Mononuclear cell (primary cell): ENCODE measurements around the gene ZEB2. TPM values are rescaled to one million over a fixed set of nuclear protein-coding genes. Genes with fewer than 3 reads are reported as not detected.

Experiments used
- H3K27me3 ChIP-seq: 2 replicates; pipeline ENCODE4 v1.6.0; 2011; ENCODE audit warnings: low read length, control low read depth; ENCODE audit not compliant: insufficient read depth
- H3K4me1 ChIP-seq: 2 replicates; pipeline ENCODE4 v1.5.1; 2011; ENCODE audit warnings: mild to moderate bottlenecking, low read length, control low read depth; ENCODE audit not compliant: insufficient read depth
- H3K4me3 ChIP-seq: 2 replicates; pipeline ENCODE4 v1.5.1; 2011; ENCODE audit warnings: mild to moderate bottlenecking, low read length, moderate library complexity
- H3K9me3 ChIP-seq: 2 replicates; pipeline ENCODE4 v1.5.1; 2011; ENCODE audit warnings: low read depth, mild to moderate bottlenecking, control low read depth, low read length
- total RNA-seq: library from RNA; depleted of rRNA; stranded (reverse); fragments of >200 nt; gene quantifications from one replicate; pipeline ENCODE4 v1.2.3, GENCODE V29; 2012

The ZEB2 gene
- total RNA-seq, 1 donor: 511 TPM

DNA sequence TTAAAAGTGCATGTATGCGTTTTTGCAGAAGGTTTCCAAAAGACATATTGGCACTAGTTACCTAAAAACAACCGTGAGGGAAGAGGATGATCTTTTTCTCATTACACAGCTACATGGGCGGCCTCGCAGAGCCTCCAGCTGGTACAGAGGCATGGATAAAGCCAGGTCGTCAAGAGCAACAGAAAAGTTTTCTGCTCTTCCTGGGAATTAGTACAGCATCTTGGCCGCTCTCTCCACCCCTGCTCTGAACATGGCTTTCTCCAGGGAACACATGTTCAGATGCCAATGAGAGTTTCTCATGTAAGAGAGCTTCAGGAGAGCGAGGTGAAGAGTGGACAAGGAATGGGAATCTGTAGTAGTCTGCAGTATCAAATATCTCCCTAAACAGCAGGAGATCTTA lies 108.4 kb downstream of the ZEB2 start:
- H3K27me3 ChIP-seq: no peaks in the 10 kb centered on the region
- H3K9me3 ChIP-seq: no peaks in the 10 kb centered on the region
- H3K4me1 ChIP-seq: peaks cover 39% of the 10 kb centered on the region
- no peak overlapping the region for H3K4me3 ChIP-seq

DNA sequence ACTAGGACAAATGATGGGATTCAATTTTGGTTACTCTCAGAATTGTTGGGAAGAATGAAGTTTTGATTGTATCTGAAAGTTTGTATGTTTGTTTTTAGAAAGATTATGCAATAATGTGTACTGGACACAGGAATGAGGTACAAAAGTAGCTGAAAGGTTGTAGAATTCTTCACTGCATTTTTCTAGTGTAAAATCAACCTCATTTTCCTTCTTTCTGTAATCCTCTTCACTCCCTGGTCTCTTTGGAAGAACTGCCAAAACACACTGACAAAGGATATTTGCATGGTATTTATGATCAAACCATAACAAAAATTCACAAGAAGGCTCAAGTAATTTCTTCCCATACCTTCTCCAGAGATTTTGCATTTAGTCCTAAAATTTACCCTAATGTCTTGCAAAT lies 110.7 kb downstream of the ZEB2 start:
- no peaks in the 10 kb centered on the region for H3K9me3 ChIP-seq
- H3K4me3 ChIP-seq: no peak overlapping the region
- H3K4me1 ChIP-seq: peaks cover 26% of the 10 kb centered on the region
- H3K27me3 ChIP-seq: no peaks in the 10 kb centered on the region

DNA sequence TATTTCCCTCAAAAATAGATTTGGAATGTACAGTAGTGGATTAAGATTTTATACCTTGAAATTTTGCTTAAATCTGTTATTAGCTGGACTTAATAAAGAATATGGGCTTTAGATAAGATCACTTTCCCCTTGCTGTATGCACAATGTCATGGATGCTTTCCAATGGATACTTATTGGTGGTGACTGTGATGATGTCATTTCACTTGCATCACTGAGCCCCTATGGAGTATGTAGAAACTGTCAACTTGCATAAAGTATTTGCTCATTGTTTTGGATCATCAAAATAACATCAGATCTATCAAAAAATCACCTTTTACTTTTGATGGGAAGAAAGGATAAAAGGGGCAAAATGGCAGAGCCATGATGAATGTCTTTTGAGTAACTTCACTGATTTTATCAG lies 112.7 kb downstream of the ZEB2 start:
- Histone ChIP-seq H3K4me1 (peaks cover 10% of the 10 kb centered on the region), H3K27me3 (no peaks in the 10 kb centered on the region), H3K4me3 (no peak overlapping the region), H3K9me3 (no peaks in the 10 kb centered on the region)

DNA sequence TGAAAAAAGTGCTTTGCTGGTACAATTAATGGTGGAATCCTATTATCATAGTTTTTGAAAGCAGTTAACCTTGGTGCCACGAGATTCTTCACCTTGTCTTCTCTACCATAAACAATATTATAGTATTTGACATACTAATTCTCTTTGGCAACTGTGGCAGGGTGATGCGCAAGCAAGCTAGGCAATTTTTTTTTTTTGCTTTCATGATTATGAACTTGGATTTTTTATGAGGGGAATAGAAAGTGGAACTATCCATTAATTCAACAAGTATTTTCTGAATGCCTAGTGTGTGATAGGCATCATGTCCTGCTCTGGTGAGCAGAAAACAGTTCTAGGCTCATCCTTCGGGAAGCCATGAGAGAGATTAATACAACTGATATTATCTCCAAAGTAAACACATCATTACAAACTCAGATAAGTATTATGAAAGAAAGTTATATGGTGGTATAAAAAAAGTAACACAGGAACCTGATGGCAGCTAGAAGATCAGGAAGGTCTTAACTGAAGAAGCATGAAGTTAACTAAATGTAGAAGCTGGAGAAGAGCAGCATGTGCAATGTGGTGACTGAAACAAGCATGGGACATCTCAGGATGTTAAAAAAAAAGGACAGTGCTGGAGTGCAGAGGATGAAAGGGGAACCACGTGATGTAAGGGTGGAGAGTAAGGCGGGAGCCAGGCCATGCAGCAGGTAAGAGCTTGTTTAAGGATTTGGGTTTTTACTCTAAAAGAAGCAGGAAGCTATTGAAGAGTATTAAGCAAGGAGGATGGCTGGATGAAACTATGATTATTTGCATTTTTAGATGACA lies 113.7 kb downstream of the ZEB2 start:
- Histone ChIP-seq H3K27me3 (no peaks in the 10 kb centered on the region), H3K4me1 (peaks cover 10% of the 10 kb centered on the region), H3K4me3 (no peak overlapping the region), H3K9me3 (no peaks in the 10 kb centered on the region)

DNA sequence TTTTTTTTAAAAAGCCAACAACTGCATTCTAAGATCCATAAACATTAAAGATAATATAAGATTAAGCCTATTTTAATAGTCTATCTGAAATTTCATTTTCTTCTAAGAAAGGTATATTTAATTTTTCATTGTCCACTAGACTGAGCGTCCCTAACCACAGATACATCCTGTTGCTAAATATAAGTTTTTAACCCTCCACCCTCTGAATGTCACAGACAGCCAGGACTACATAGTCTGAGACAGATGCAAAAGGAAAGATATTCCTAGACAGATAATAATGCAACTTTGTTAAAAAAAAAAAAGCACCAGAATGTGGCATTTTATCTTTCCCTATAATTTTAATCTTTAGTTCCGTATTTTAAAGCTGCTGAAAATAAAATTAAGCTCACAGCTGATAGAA lies 114.6 kb downstream of the ZEB2 start:
- peaks cover 10% of the 10 kb centered on the region for H3K4me1 ChIP-seq
- no peaks in the 10 kb centered on the region for H3K27me3 ChIP-seq
- no peak overlapping the region for H3K4me3 ChIP-seq
- no peaks in the 10 kb centered on the region for H3K9me3 ChIP-seq

DNA sequence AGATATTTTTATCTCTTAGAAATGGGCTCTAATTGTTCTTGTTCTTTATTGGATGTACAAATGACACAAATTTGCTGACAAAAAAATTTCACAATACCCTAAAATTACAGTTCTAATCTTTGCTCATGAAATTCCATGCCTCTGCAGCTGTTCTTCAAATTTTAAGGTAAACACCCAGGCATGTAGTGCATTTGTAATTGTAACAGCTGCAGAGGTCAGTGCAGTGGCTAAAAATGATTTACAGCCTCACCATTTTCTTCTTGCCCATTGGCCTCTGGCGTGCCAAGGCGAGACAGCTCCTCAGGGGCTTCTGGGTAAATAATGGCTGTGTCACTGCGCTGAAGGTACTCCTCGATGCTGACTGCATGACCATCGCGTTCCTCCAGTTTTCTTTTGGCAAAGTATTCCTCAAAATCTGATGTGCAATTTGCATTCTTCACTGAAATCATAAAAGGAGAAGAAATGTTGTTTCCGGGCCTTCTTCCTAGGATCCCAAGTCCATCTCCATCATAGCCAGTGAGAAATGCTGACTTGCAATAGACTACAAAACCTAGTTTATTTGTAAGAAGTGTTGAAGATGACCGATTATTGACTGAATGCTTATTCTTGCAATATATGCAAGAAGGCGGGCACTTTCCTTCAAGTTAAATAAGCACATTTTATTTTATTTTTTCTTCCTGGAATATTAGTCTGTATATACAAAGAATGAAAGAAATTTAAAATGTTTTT lies 115.2 kb downstream of the ZEB2 start:
- Histone ChIP-seq H3K9me3 (no peaks in the 10 kb centered on the region), H3K27me3 (no peaks in the 10 kb centered on the region), H3K4me3 (no peak overlapping the region), H3K4me1 (peaks cover 10% of the 10 kb centered on the region)

DNA sequence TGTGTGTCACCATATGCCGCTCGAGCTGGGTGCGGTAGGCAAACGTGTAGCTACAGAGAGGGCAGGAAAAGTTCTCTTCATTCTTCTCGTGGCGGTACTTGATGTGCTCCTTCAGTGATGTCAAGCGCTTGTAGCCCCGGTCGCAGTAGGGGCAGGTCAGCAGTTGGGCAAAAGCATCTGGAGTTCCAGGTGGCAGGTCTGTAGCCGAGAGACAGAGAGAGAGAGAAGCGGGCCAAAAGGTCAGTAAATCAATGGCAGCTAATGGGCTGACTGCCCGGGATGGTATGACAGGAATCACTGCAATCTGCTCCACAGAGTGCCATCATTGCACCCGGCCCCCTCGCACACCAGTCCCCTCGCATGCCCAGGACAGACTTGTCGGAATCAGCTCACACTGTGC lies 116.0 kb downstream of the ZEB2 start:
- H3K4me1 ChIP-seq: peaks cover 10% of the 10 kb centered on the region
- H3K9me3 ChIP-seq: no peaks in the 10 kb centered on the region
- no peaks in the 10 kb centered on the region for H3K27me3 ChIP-seq
- H3K4me3 ChIP-seq: no peak overlapping the region

DNA sequence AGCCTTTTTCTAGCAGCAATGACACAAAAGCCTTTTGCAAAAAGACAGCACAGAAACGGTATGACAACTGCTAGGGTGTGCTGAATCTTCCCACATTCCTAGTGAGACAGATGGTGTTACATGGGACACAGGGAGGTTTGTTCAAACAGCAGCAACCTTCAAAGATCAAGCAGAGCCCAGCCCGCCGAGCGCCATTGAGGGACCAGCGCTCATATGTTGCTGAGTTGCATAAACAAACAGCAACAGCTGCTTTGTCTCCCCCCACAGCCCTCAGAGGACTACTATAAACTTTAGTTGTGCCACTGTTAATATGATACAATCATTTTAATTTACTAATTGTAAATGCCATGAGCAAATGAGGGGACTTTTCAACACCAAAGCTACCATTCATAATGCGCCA lies 117.7 kb downstream of the ZEB2 start:
- Histone ChIP-seq H3K4me1 (peaks cover 10% of the 10 kb centered on the region), H3K9me3 (no peaks in the 10 kb centered on the region), H3K27me3 (no peaks in the 10 kb centered on the region), H3K4me3 (no peak overlapping the region)

DNA sequence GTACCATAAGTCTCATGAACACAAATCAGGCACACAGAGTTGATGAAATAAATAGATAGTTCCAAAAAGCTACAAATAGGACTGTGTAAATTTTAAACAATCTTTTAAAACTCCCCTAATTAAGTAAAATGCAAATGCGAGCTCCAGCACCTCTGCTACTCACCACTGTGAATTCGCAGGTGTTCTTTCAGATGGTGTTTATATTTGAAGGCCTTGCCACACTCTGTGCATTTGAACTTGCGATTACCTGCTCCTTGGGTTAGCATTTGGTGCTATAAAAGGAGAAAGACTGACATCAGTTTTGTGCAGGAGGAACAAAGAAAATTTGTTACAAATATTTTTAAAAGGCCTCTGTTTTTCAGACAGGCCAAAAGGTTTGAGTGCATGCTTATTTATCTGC lies 118.9 kb downstream of the ZEB2 start:
- no peak overlapping the region for H3K4me3 ChIP-seq

DNA sequence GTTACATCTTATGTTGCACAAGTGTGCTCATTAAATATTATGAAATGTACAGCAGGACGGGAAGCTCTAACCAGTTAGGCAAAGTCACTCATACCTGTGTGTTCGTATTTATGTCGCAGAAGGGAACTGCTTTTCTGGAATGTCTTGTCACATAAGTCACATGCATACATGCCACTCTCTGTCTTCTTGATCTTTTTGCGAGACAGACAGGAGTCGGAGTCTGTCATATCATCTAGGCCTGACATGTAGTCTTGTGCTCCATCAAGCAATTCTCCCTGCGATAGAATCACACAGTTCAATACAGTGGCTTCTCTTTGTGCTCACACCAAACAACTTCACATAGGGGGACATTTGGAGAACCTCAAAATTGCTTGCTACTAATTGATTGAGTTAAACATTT lies 123.6 kb downstream of the ZEB2 start:
- H3K4me3 ChIP-seq: no peak overlapping the region
- H3K27me3 ChIP-seq: no peaks in the 10 kb centered on the region
- no peaks in the 10 kb centered on the region for H3K4me1 ChIP-seq
- no peaks in the 10 kb centered on the region for H3K9me3 ChIP-seq

More for the DNA sequence above, 118.9 kb downstream of the ZEB2 start:
- H3K27me3 ChIP-seq: no peaks in the 10 kb centered on the region
- peaks cover 1% of the 10 kb centered on the region for H3K4me1 ChIP-seq
- H3K9me3 ChIP-seq: no peaks in the 10 kb centered on the region

DNA sequence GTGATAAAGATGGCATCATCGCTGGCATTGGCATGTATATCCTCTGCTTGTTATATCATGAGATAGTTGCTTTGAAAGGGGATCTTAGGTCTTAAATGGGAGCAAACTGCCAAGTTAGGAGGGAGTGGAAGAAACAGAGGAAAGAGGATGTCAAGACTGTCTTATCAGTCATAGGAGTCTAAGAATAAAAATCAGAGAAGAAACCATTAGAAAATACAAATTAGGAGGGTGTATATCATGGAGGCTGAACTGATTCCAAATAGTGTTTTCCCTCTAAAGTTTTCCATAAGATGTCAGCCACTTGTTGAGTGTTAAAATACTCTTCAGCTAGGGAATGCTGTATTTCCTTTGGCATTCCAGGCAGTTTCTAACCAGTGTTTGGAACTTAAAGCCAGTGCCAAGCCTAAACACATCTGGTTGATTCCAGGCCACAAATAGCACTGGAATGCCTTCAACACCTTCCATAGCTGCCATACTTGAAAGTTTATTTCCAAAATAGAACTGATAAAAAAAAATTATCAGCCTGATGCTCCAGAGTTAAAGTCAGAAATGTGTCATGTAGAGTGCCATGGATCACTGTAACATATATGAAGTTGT lies 129.4 kb downstream of the ZEB2 start:
- Histone ChIP-seq H3K4me1 (peaks cover 7% of the 10 kb centered on the region), H3K9me3 (no peaks in the 10 kb centered on the region), H3K4me3 (no peak overlapping the region), H3K27me3 (no peaks in the 10 kb centered on the region)

DNA sequence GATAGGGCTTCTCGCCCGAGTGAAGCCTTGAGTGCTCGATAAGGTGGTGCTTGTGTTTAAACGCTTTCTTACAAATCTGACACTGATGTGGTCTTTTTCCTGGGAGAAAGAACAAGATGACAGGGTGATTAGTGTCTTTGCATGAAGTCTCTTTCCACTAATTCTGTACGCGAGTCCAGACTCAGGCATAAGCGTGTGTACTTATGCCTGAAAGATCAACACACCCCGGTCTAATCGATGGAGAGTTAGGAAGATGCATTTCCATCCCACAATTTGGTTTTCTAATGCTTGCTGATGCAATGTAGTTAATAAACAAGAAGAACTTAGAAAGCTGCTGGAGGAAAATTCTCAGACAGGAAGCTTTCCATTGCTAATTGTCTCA lies 130.0 kb downstream of the ZEB2 start:
- H3K27me3 ChIP-seq: no peaks in the 10 kb centered on the region
- H3K4me1 ChIP-seq: peaks cover 7% of the 10 kb centered on the region
- no peaks in the 10 kb centered on the region for H3K9me3 ChIP-seq
- H3K4me3 ChIP-seq: no peak overlapping the region

DNA sequence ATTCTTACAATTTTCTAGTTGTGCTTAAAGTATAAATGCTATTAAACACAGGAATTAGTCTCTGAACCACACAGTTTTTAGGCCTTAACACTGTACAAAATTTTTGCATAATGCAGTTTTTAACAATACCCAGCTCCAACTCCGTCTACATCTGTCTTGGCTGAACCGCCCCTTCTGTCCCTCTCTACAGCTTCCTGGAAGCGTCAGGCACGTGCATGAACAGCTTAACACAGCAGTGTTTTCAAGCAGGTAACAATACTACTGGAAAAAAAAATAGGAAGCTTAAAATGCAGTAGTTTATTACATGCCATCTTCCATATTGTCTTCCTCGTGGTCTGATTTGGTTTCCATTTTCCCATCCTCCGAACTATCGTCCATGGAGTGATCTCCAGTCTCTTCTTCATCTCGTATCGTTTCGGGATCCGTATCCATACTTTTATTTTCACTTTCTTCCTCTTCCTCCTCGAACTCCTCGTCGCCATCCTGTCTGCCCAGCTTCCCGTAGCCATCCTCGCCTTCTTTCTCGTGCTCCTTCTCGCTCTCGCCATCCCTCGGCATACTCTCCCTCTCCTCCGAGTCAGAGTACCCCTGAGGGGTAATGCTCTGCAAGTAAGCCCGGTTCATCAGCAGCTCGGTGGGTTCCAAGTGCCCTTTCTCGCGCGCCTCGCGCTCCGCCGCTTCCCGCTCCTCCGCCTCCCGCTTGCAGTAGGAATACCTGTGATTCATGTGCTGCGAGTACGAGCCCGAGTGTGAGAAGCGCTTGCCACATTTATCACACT lies 130.6 kb downstream of the ZEB2 start:
- peaks cover 7% of the 10 kb centered on the region for H3K4me1 ChIP-seq
- H3K27me3 ChIP-seq: no peaks in the 10 kb centered on the region
- H3K9me3 ChIP-seq: no peaks in the 10 kb centered on the region
- H3K4me3 ChIP-seq: no peak overlapping the region

DNA sequence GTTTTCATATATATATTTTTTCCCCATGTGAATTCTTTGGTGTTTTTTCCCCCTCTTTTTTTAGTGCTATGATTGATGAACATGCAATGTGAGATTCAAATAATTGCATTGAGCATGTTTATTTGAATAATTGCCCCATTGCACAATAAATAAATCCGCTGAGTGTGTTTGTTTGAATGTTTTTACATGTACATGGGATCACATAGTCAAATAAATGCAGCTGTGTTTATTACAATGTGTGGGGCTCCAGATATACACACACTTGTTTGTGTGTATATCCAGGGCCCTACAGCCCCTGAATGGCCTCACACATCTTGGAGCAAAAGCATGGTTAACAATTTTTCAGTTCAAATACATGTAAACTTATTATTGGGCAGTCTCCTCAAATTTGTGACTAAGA lies 134.5 kb downstream of the ZEB2 start:
- peaks cover 34% of the 10 kb centered on the region for H3K4me1 ChIP-seq
- no peak overlapping the region for H3K4me3 ChIP-seq
- no peaks in the 10 kb centered on the region for H3K9me3 ChIP-seq
- no peaks in the 10 kb centered on the region for H3K27me3 ChIP-seq

DNA sequence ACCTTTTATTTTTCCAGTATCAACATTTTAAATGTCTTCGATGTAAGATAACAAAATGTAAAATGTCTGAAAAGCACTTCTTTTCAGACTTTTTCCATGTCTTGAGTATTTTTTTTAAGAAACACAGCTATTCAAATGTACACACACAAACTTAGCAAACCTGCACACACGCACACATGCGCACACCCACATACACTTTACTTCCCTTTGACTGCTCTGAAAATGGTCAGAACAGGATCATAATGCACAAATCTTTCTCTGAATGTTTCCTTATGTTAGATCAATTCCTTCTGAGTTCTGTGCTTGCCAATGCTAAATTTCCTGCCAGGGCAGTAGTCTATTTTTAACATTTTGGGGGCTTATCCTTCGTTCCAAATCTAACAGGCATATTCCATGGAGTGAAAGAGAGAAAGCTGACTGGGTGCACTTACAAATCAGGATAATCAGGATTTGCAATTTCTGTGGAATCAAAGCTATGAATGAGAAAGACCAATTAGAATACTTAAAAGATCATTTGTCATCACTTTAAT lies 136.3 kb downstream of the ZEB2 start:
- no peaks in the 10 kb centered on the region for H3K27me3 ChIP-seq
- H3K4me3 ChIP-seq: no peak overlapping the region
- H3K4me1 ChIP-seq: peaks cover 35% of the 10 kb centered on the region
- H3K9me3 ChIP-seq: no peaks in the 10 kb centered on the region
